NCI-H1436 treated with DMSO at 0.1 percent for 48 hours (cell line): ENCODE results near the gene KRTAP10-1.
"Not testable (repeated sequence)": the region's sequence is repeated elsewhere in the genome, so short reads cannot be mapped to it uniquely, and the experiment has no call there.

Experiments used
- DNase-seq: peaks from one replicate; lab custom pipeline; 2025; lab: John Stamatoyannopoulos, UW

Gene KRTAP10-1

GRCh38 chr21:44514746-44515358, 25.1 kb downstream of the KRTAP10-1 start:
- DNase-seq, result no peak

GRCh38 chr21:44514218-44514520, 25.8 kb downstream of the KRTAP10-1 start:
- DNase-seq, result no peak

DNA sequence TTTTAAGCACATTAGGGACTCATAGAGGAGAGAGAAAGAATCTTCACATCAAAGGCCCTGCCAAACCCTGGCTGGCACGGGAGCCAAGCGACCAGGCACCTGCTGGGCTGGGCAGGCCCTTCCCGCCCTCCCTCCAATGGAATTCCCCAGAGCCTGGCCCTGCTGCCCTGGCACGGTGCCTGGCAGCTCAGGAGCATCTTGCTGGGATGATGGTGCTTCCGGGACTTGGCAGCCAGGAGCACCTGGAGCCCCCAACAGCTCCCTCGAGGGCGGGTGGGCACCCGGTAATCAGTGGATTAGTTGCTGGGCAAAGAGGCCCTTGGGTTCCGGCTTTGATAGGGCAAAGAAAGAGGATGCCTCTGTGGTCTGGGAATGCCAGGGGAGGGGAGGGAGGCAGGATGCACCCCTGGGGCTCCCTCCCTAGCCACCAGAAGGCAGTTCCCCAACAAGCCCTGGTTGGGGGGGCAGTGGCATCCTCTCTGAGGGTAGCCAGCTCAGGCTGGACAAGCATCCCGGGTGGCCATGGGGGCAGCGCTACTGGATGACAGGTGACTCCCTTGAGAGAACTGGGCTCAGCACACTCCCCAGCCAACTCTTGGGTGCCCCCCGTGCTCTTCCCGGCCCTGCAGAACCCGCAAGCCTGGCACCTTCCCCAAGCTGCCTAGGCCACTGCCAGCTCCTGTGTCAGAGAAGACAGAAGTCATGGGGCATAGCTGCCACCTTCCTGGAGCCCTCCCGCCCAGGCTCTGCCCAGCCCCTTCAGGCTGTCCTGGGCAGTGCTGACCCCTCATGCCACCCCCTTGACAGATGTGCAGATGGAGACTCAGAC, 26.4 kb downstream of the KRTAP10-1 start:
- peak; percentile 37 for DNase-seq

DNA sequence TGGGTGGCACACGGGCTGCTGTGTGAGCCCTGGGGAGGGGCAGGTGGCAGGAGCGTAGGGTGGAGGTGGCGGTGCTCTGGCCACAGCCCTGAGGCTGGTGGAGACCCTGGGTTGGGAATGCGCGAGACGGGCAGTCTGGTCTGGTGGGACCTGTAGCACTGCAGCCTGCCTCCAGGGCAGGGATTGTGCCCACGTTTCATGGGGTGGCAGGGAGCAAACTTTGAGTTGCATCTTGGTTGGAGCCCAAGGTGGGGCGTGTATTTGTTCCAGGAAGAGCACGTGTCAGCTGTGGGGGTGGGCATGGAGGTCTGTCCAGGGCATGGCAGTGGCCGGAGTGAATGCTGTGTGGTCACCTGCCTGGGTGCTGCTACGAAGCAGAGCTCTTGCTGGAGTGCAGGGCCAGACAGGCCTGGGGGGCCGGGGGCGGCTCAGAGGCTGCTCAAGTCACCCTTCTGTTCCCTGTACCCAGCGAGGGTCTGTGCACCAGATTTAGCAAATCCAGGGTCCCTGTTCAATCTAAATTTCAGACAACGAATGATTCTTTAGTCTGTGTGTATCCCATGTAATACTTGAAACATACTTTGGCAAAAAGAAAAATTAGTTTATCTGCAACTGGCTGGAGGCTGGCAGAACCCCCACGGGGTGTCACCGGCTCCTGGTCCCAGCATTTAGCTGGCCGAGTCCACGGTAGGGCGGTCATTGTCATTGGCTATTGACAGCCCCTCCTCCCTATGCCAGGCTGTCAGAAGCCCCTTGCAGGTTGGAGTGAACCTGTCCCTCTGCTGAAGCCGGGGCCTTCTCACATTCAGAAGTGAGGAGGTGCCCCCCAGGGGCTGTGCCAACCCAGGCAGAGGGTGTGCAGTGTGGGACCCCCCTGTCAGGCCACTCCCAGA, 27.3 kb downstream of the KRTAP10-1 start:
- no peak for DNase-seq

DNA sequence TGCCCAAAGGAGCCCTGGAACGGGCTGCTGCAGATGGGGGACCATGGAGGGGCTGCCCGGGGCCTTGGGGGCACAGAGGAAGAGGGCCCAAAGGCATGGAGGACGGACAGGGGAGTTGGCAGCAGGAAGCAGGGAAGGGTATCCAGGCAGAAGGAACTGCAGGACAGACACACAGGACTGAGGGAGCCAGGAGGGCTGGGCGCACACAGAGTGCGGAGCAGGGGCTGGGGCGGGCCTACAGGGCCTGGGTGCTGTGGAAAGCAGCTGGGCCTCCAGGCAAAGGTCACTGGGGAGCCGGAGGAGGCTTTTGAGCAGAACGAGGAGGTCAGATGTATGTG, 28.1 kb downstream of the KRTAP10-1 start:
- no peak for DNase-seq

DNA sequence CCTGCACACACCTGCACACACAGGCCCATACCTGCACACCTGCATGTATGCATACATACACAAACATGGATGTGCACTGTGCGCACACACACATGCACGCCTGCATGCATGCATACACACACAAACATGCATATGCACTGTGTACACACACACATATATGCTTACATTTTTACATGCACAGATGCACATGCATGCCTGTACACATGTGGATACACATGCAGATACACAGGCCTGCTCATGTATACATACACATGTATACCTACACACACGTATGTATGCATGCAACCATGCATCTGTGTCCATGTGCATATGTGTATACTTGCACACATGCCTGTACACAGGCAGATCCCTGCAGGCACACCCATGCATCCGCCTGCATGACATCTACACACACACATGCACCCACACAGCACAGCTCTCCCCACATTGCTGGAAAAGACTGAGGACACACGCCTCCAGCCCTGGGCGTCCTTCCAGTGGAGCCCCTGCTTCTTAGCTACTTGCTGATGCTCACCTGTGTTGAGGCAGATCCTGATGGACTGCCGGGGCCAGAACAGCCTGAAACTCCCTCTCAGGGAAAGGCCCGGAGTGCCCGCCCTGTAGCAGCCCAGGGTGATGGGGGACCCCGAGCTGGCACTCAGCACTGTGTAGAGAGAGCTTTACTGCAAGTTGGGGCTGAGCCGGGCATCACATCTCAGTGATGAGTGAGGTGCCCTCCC, 28.6 kb downstream of the KRTAP10-1 start:
- no peak for DNase-seq

GRCh38 chr21:44510508-44511218, 29.3 kb downstream of the KRTAP10-1 start:
- DNase-seq, result no peak

- no peak for DNase-seq
These were observed 29.9 kb downstream of the KRTAP10-1 start for GRCh38 chr21:44510109-44510507.

DNA sequence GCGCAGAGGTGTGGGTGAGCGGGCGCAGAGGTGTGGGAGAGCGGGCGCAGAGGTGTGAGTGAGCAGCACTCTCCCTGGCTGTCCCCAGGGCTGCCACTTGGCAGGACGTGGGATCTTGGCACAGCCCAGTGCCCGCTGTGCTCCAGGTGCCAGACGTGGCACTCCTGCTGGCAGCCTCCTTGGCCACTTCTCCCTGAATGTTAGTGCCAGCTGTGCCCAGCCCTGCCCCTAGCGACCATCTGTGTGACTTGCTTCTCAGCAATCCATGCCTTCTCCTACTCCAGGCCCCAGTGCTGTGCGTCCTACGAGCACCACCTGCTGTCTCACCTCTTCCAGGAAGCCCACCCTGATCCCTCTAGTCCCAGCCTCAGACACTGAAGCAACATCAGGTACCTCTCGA, 30.5 kb downstream of the KRTAP10-1 start:
- no peak for DNase-seq

DNA sequence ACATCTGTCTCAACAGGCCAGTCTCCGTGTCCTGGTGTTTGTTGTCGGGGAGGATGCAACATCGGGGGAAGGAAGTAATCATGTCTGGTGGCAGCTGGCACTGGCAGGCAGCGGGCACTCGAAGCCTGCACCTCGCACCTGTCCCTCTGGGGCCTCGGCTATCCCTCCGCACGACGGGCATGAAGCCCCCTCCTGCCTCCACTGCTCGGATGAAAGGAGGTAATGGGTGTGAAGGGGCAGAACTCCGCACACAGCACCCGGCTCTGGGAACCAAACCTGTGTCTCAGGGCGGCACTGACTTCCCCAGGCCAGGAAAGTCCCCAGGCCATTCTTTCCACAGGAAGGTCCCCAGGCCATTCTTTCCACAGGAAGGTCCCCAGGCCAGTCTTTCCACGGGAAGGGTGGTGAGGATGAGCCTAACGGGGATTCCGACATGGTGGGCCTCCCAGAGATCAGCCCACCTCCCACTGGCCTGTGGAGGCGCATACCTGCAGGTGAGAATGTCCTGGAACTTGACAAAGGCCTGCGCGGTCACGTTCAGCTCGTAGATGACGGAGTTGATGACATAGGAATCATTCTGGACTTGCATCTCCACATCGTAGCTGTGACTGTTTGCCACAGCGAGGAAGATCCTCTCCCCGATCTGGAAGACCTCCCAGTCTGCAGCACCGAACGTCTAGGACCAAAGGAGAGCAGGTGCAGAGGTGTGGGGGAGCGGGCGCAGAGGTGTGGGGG, 31.1 kb downstream of the KRTAP10-1 start:
- no peak for DNase-seq

DNA sequence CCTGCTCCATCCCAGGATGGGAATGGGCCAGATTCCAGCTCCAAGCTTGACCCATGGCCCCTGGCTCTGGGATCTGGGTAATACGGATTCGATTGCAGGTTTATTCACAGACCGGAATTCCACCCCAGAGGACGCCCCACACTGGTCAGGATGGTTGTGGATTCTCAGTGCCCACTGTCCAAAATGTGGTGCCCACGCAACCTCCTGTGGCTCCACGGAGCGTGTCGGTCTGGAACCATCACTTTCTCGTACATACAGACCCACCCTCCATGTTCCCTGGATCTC, 31.6 kb downstream of the KRTAP10-1 start:
- DNase-seq, result no peak

- DNase-seq, result no peak
These were observed 32.1 kb downstream of the KRTAP10-1 start for GRCh38 chr21:44507673-44508425.

- no peak for DNase-seq
These were observed 33.4 kb downstream of the KRTAP10-1 start for GRCh38 chr21:44506279-44507255.

DNA sequence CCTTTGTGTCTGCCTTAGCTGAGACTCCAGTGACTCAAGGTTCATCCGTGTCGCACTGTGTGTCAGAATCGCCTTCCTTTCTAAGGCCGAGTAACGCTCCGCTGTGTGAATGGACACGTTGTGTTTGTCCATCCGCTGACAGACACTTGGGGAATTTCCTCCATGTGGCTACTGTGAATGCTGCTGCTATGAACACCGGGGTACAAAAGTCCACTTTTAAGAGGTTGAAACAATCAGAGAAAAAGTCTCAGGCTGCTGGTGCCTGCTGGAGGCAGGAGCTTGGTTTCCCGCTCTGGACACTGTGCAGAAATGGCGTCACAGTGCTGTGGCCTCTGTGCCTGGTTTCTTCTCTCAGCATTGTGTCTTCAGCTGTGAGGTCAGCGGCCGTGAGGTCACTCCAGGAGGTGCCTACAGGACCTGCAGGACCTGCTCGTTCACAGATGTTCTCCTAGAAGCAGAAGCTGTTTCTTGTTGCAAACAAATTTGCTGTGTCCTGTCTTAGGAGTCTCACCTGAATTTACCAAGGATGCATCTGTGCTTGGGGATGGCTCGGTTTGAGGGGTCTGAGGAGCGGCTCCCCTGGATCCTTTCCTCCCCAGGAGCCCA, 34.2 kb downstream of the KRTAP10-1 start:
- DNase-seq, result no peak

DNA sequence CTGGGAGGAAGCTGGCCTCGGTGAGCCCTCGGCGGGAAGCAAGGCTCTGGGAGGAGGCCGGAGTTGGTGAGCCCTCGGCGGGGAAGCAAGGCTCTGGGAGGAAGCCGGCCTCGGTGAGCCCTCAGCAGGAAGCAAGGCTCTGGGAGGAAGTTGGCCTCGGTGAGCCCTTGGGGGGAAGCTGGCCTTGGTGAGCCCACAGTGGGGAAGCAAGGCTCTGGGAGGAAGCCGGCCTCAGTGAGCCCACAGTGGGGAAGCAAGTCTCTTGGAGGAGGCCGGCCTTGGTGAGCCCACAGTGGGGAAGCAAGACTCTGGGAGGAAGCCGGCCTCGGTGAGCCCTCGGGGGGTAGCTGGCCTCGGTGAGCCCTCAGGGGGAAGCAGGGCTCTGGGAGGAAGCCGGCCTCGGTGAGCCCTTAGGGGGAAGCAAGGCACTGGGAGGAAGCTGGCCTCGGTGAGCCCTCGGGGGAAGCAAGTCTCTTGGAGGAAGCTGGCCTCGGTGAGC, 36.0 kb downstream of the KRTAP10-1 start:
- no peak for DNase-seq

- DNase-seq, result not testable (repeated sequence)
These were observed 36.7 kb downstream of the KRTAP10-1 start for GRCh38 chr21:44503006-44503889.

GRCh38 chr21:44502171-44502958, 37.6 kb downstream of the KRTAP10-1 start:
- no peak for DNase-seq
